ENCODE measurements around the gene STAT4.

STAT4 gene

GRCh38 chr2:191126386-191127085 lies 24.3 kb downstream of the STAT4 start:
- H3K4me3 ChIP-seq (ENCODE audit: insufficient read depth, low read length, poor library complexity, severe bottlenecking), result no peak overlapping the region
- H3K9ac ChIP-seq (ENCODE audit: low read length), result no peak overlapping the region
- no peaks in the 10 kb centered on the region for H3K9me2 ChIP-seq (replicated peaks; ENCODE audit: insufficient read depth, low read length)
- no peaks in the 10 kb centered on the region for H3K27me3 ChIP-seq (ENCODE audit: low read length)
- TF ChIP-seq CTCF (IDR thresholded peaks at IDR 0.05; ENCODE audit: insufficient read depth, low read length, poor library complexity, severe bottlenecking), result no peak
- TF ChIP-seq EZH2phosphoT487 (conservative IDR thresholded peaks at IDR 0.05; ENCODE audit: low read length), result no peak
- no peaks in the 10 kb centered on the region for H3K36me3 ChIP-seq (ENCODE audit: low read length)
- H3K4me2 ChIP-seq (ENCODE audit: low read depth, low read length, poor library complexity, severe bottlenecking), result no peak overlapping the region
- H3K79me2 ChIP-seq (ENCODE audit: insufficient read depth, low read length), result no peaks in the 10 kb centered on the region
- H2AFZ ChIP-seq (ENCODE audit: low read depth, low read length, severe bottlenecking), result no peak overlapping the region
- no peak overlapping the region for H3K27ac ChIP-seq (ENCODE audit: low read depth, low read length)
- H3K9me3 ChIP-seq (ENCODE audit: insufficient read depth, low read length), result no peaks in the 10 kb centered on the region
- no peaks in the 10 kb centered on the region for H3F3A ChIP-seq (ENCODE audit: insufficient read depth)
- no peaks in the 10 kb centered on the region for H4K20me1 ChIP-seq (ENCODE audit: low read depth, low read length)

GRCh38 chr2:191125646-191126045 lies 25.1 kb downstream of the STAT4 start:
- no peak overlapping the region for H2AFZ ChIP-seq (ENCODE audit: low read depth, low read length, severe bottlenecking)
- no peaks in the 10 kb centered on the region for H3K27me3 ChIP-seq (ENCODE audit: low read length)
- no peak overlapping the region for H3K4me2 ChIP-seq (ENCODE audit: low read depth, low read length, poor library complexity, severe bottlenecking)
- H3F3A ChIP-seq (ENCODE audit: insufficient read depth), result no peaks in the 10 kb centered on the region
- H3K79me2 ChIP-seq (ENCODE audit: insufficient read depth, low read length), result no peaks in the 10 kb centered on the region
- no peaks in the 10 kb centered on the region for H3K9me2 ChIP-seq (replicated peaks; ENCODE audit: insufficient read depth, low read length)
- H3K4me3 ChIP-seq (ENCODE audit: insufficient read depth, low read length, poor library complexity, severe bottlenecking), result no peak overlapping the region
- no peak for TF ChIP-seq CTCF (IDR thresholded peaks at IDR 0.05; ENCODE audit: insufficient read depth, low read length, poor library complexity, severe bottlenecking)
- TF ChIP-seq EZH2phosphoT487 (conservative IDR thresholded peaks at IDR 0.05; ENCODE audit: low read length), result no peak
- H3K9me3 ChIP-seq (ENCODE audit: insufficient read depth, low read length), result no peaks in the 10 kb centered on the region
- no peak overlapping the region for H3K27ac ChIP-seq (ENCODE audit: low read depth, low read length)
- no peak overlapping the region for H3K9ac ChIP-seq (ENCODE audit: low read length)
- H4K20me1 ChIP-seq (ENCODE audit: low read depth, low read length), result no peaks in the 10 kb centered on the region
- no peaks in the 10 kb centered on the region for H3K36me3 ChIP-seq (ENCODE audit: low read length)

GRCh38 chr2:191122638-191123294 lies 28.0 kb downstream of the STAT4 start:
- no peaks in the 10 kb centered on the region for H3K9me3 ChIP-seq (ENCODE audit: insufficient read depth, low read length)
- no peaks in the 10 kb centered on the region for H3F3A ChIP-seq (ENCODE audit: insufficient read depth)
- H3K27me3 ChIP-seq (ENCODE audit: low read length), result no peaks in the 10 kb centered on the region
- no peak overlapping the region for H3K4me2 ChIP-seq (ENCODE audit: low read depth, low read length, poor library complexity, severe bottlenecking)
- no peaks in the 10 kb centered on the region for H3K36me3 ChIP-seq (ENCODE audit: low read length)
- H3K27ac ChIP-seq (ENCODE audit: low read depth, low read length), result no peak overlapping the region
- no peak overlapping the region for H3K4me3 ChIP-seq (ENCODE audit: insufficient read depth, low read length, poor library complexity, severe bottlenecking)
- H3K79me2 ChIP-seq (ENCODE audit: insufficient read depth, low read length), result no peaks in the 10 kb centered on the region
- no peaks in the 10 kb centered on the region for H3K9me2 ChIP-seq (replicated peaks; ENCODE audit: insufficient read depth, low read length)
- TF ChIP-seq EZH2phosphoT487 (conservative IDR thresholded peaks at IDR 0.05; ENCODE audit: low read length), result no peak
- TF ChIP-seq CTCF (IDR thresholded peaks at IDR 0.05; ENCODE audit: insufficient read depth, low read length, poor library complexity, severe bottlenecking), result no peak
- H3K9ac ChIP-seq (ENCODE audit: low read length), result no peak overlapping the region
- H4K20me1 ChIP-seq (ENCODE audit: low read depth, low read length), result no peaks in the 10 kb centered on the region
- H2AFZ ChIP-seq (ENCODE audit: low read depth, low read length, severe bottlenecking), result no peak overlapping the region
